ENCODE data around the gene DENND4C. TPM values are rescaled to one million over a fixed set of nuclear protein-coding genes. Genes with fewer than 3 reads are reported as not detected.

Gene DENND4C
- total RNA-seq, 1 donor from 2014 or later = 92.3 TPM

DNA sequence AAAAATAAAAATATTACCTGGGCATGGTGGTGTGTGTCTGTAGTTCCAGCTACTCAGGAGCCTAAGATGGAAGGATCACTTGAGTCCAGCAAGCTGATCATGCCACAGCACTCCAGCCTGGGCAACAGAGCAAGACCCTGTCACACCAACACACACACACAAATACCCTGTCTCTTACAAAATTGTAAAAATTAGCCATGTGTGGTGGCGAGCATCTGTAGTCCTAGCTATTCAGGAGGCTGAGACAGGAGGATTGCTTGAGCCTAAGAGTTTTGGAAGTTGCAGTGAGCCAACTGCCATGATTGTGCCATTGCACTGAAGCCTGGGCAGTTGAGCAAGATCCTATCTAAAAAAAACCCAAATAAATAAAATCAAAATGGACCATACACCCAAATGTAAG is 32.1 kb upstream of the DENND4C start:
- H3K27me3 ChIP-seq = no peaks in the 10 kb centered on the region
- H3K36me3 ChIP-seq = no peaks in the 10 kb centered on the region
- no peak overlapping the region for H3K4me3 ChIP-seq
- H3K27ac ChIP-seq = no peak overlapping the region
- DNase-seq (ENCODE audit: extremely low spot score in 2 of 2) = no peak
- no peaks in the 10 kb centered on the region for H3K4me1 ChIP-seq
- no peak for TF ChIP-seq CTCF (IDR thresholded peaks at IDR 0.05)
- no peak for TF ChIP-seq POLR2A (IDR thresholded peaks at IDR 0.05)
- no peak for TF ChIP-seq POLR2AphosphoS5 (IDR thresholded peaks at IDR 0.05; ENCODE audit: insufficient read depth in 1 of 2, low read depth in 1 of 2)
- intact Hi-C loops (cut with DNase I) = no loop called here
- H3K9me3 ChIP-seq = no peaks in the 10 kb centered on the region

DNA sequence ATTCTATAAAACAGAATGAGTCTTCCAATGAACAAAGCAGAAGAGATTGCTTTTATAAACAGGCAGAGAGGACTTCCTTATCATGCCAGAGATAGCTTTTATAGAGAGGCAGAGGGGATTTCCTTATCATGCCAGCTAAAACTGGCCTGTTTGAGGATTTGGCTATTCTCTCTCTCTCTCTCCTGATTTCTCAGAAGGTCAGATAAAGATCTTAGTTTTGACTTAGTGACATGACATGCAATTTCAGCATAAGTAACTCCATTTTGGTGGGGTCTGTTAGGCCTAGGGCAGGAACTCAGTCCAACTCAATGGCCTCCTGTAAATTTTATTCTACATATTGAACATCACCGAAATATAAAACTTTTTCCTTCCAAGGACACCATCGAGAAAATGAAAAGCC is 31.5 kb upstream of the DENND4C start:
- no peak overlapping the region for H3K27ac ChIP-seq

GRCh38 chr9:19200229-19200628 is 30.3 kb upstream of the DENND4C start:
- H3K27ac ChIP-seq = peak overlapping the region; percentile 53

More for the DNA sequence above, 31.5 kb upstream of the DENND4C start:
- intact Hi-C loops (cut with DNase I) = no loop called here
- TF ChIP-seq CTCF (IDR thresholded peaks at IDR 0.05) (no peak), POLR2A (IDR thresholded peaks at IDR 0.05) (no peak), POLR2AphosphoS5 (IDR thresholded peaks at IDR 0.05; ENCODE audit: insufficient read depth in 1 of 2, low read depth in 1 of 2) (no peak)
- no peaks in the 10 kb centered on the region for H3K4me1 ChIP-seq
- no peaks in the 10 kb centered on the region for H3K9me3 ChIP-seq
- DNase-seq (ENCODE audit: extremely low spot score in 2 of 2) = no peak
- H3K4me3 ChIP-seq = no peak overlapping the region
- no peaks in the 10 kb centered on the region for H3K36me3 ChIP-seq
- H3K27me3 ChIP-seq = no peaks in the 10 kb centered on the region

DNA sequence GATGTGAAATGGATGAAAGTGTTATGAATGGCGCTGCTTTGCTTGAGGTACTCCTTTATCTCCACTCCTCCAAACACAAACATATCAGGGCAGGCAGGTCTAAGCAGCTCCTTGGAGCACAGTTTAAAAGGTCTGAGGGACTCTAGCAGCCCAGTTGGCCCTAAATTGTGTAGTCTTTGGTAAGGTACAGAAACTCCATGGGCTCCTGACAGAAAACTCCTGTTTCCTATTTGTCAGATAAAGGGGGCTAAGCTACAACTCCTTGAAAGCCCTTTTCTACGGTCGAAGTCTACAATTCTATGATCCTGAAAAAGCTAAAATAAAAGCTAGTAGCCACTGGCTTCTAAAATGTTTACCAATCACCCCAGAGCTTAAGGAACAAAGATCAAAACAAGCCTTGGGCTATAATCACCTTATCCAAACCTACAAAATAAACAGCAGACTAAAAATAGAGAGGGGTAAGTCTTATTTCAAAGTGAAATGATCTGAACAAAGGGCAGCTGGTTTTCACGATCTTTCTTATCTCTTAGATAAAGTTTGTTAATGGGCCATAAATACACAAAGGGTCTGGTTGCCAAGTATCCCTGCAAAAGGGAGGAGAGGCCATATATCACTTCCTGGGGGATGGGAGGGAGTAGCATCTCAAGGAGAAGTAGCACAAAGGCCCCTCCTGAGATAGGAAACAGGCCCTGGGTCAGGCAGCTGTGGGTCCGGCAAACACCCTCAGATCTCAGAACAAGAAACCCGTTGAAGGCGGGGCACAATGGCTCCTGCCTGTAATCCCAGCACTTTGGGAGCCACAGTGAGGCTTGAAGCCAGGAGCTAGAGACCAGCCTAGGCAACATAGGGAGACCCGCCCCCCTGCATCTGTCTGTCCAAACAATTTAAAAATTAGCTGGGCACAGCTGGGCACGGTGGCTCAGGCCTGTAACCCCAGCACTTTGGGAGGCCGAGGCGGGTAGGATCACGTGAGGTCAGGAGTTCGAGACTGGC is 28.3 kb upstream of the DENND4C start:
- intact Hi-C loops (cut with DNase I) = no loop called here
- no peak overlapping the region for H3K27ac ChIP-seq
- no peaks in the 10 kb centered on the region for H3K4me1 ChIP-seq
- no peaks in the 10 kb centered on the region for H3K36me3 ChIP-seq
- DNase-seq (ENCODE audit: extremely low spot score in 2 of 2) = no peak
- TF ChIP-seq POLR2A (IDR thresholded peaks at IDR 0.05) (no peak), POLR2AphosphoS5 (IDR thresholded peaks at IDR 0.05; ENCODE audit: insufficient read depth in 1 of 2, low read depth in 1 of 2) (no peak), CTCF (IDR thresholded peaks at IDR 0.05) (no peak)
- no peaks in the 10 kb centered on the region for H3K27me3 ChIP-seq
- no peak overlapping the region for H3K4me3 ChIP-seq
- H3K9me3 ChIP-seq = no peaks in the 10 kb centered on the region

More at GRCh38 chr9:19200229-19200628, 30.3 kb upstream of the DENND4C start:
- Histone ChIP-seq H3K9me3 (no peaks in the 10 kb centered on the region), H3K4me1 (no peaks in the 10 kb centered on the region), H3K4me3 (no peak overlapping the region), H3K36me3 (no peaks in the 10 kb centered on the region), H3K27me3 (no peaks in the 10 kb centered on the region)
- no peak for TF ChIP-seq CTCF (IDR thresholded peaks at IDR 0.05)
- no peak for TF ChIP-seq POLR2A (IDR thresholded peaks at IDR 0.05)
- intact Hi-C loops (cut with DNase I) = no loop called here
- no peak for DNase-seq (ENCODE audit: extremely low spot score in 2 of 2)

- Histone ChIP-seq H3K27ac (no peak overlapping the region), H3K4me1 (no peaks in the 10 kb centered on the region)
- intact Hi-C loops (cut with DNase I) = no loop called here
Observed at GRCh38 chr9:19203058-19203457, 27.4 kb upstream of the DENND4C start.

More at GRCh38 chr9:19203058-19203457, 27.4 kb upstream of the DENND4C start:
- Histone ChIP-seq H3K4me3 (no peak overlapping the region), H3K9me3 (no peaks in the 10 kb centered on the region), H3K36me3 (no peaks in the 10 kb centered on the region), H3K27me3 (no peaks in the 10 kb centered on the region)
- TF ChIP-seq POLR2A (IDR thresholded peaks at IDR 0.05) = no peak
- no peak for TF ChIP-seq CTCF (IDR thresholded peaks at IDR 0.05)
- no peak for TF ChIP-seq POLR2AphosphoS5 (IDR thresholded peaks at IDR 0.05; ENCODE audit: insufficient read depth in 1 of 2, low read depth in 1 of 2)
- DNase-seq (ENCODE audit: extremely low spot score in 2 of 2) = no peak

Measured in vagina (tissue), 2 donors.